ENCODE results near the gene CCNJ.

- TF ChIP-seq POLR2AphosphoS5 (IDR thresholded peaks at IDR 0.05; ENCODE audit: low read depth, low read length): no peak
- TF ChIP-seq REST (IDR thresholded peaks at IDR 0.05; ENCODE audit: insufficient read depth in 1 of 2, low read depth in 2 of 2, low read length in 2 of 2): no peak
Measured at GRCh38 chr10:96046546-96046945, 3.2 kb downstream of the CCNJ start.

Measured in PFSK-1 (cell line).